Stomach (tissue), 9 donors: ENCODE measurements around the gene CST7. TPM values are rescaled to one million over a fixed set of nuclear protein-coding genes. Genes with fewer than 3 reads are reported as not detected.

Source experiments
- DNase-seq, 2 donors: peaks; one replicate each; pipeline versions ENCODE4 v3.0.0 to v3.0.0-alpha.2; 2013 to 2019
- H3K27ac ChIP-seq, 5 donors: fragments of 200-600 bp in 4 of 5; sonication (generic) in 4 of 5; one replicate each; pipeline ENCODE4 v1.5.1; 2013 to 2019; ENCODE audit warnings: mild to moderate bottlenecking in 1 of 5, moderate library complexity in 1 of 5
- H3K27me3 ChIP-seq, 3 donors: fragments of 200-600 bp; sonication (generic); one replicate each; pipeline ENCODE4 v1.5.1; 2017 to 2019; ENCODE audit warnings: mixed run types in 1 of 3
- H3K36me3 ChIP-seq, 4 donors: fragments of 200-600 bp; sonication (generic); 1 replicate in 3 of 4; 2 replicates in 1 of 4; pipeline ENCODE4 v1.5.1; 2016 to 2019
- H3K4me1 ChIP-seq, 4 donors: fragments of 200-600 bp; sonication (generic); one replicate each; pipeline ENCODE4 v1.5.1; 2016 to 2019
- H3K4me3 ChIP-seq, 4 donors: fragments of 200-600 bp; sonication (generic) in 3 of 4; one replicate each; pipeline ENCODE4 v1.5.1; 2016 to 2019; ENCODE audit warnings: mild to moderate bottlenecking in 1 of 4
- H3K9me3 ChIP-seq, 4 donors: fragments of 200-600 bp; sonication (generic); one replicate each; pipeline ENCODE4 v1.5.1; 2016 to 2019
- EP300 ChIP-seq: sonication (generic); formaldehyde crosslinking; IDR thresholded peaks from one replicate; pipeline ENCODE4 v1.6.1; 2017; ENCODE audit warnings: antibody characterized with exemption
- POLR2A ChIP-seq, 4 donors: fragments of 450-650 bp; IDR thresholded peaks; one replicate each; pipeline ENCODE4 v1.6.1; 2016; ENCODE audit warnings: antibody characterized with exemption in 4 of 4, control low read depth in 2 of 4, mild to moderate bottlenecking in 1 of 4, moderate library complexity in 1 of 4
- POLR2AphosphoS5 ChIP-seq, 3 donors: sonication (generic); formaldehyde crosslinking; IDR thresholded peaks; one replicate each; pipeline ENCODE4 v1.6.1; 2016; ENCODE audit warnings: antibody characterized with exemption in 3 of 3
- WGBS, 5 donors: extraction: QIAGEN DNeasy Blood & Tissue Kit in 3 of 5; methylation state at CpG; one replicate each; pipeline versions ENCODE4 v1.1.5 to v1.1.7; 2013 to 2018; 5-methylcytosine and 5-hydroxymethylcytosine counted together
- intact Hi-C: fragments of 100-400 bp; cut with DNase I; formaldehyde crosslinking; loops from one replicate; pipeline ENCODE4 v1.15.1; 2023; ENCODE audit warnings: low total_unique reads
- polyA plus RNA-seq, 3 donors: library from polyadenylated mRNA; stranded (reverse); fragments of 200-250 nt; gene quantifications; one replicate each; pipeline ENCODE4 v1.2.3, GENCODE V29; 2013
- total RNA-seq, 5 donors: library from RNA; depleted of rRNA; stranded (reverse); fragments of >200 nt; gene quantifications; one replicate each; pipeline versions ENCODE4 v1.1.0 to v1.2.3, GENCODE V29; 2014 to 2016
- TF ChIP-seq, protein P1 (sequence below), 7 experiments: fragments of 450-650 bp in 4 of 7; fragments of 200-600 bp in 3 of 7; sonication (generic) in 3 of 7; IDR thresholded peaks; one replicate each; pipeline ENCODE4 v1.5.1; 2016 to 2019; ENCODE audit warnings: antibody characterized with exemption in 7 of 7, control low read depth in 2 of 7, mild to moderate bottlenecking in 1 of 7
- donor health status: healthy with polysubstance abuse.
- donor health status: Bipolar disorder and iron deficiency.
- donor health status: healthy.

Gene CST7
- total and polyA plus RNA-seq, 8 donors = 0.87 to 8.3 (median 2.5) TPM; not detected in 1

DNA sequence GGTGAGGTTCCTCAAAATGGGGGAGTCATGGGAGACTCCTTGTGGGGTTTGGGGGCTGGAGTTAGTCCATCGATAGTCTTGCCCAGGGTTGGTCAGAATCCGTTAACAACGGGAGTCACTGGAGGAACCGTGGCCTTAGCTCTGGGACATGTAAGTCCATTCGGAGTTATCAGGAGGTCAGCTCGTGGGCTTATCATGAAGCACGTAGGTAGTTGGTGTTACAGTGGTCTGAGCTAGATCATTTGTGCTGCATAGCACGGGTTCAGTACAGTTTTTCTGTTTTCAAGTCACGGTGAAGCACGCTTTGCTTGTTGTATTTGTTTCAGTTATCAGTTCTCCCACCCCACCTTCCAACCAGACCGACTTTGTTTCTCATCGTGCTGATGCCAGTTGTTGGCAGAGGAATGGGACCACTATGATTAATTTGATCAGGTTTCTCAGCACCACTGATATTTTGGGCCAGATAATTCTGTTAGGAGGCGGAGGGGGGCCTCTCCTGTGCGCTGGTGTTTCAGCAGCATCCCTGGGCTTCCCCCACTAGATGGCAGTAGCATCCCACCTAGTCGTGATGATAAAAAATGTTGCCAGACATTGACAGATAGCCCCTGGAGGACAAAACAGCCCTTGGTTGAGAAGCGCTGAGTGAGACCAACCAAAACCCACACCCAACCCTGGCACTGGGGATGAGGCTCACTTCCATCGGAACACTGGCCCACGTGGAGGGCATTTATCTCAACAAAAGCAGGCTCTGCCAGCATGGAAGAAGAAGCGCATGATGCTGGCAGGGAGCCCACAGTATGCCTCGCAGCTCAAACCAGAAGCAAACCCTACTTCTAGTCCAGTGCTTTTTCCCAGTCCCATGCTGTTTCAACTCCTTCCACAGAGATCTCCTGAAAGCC is 45.6 kb downstream of the CST7 start:
- Histone ChIP-seq H3K4me3 (peak overlapping the region in 3 of 4 donors; percentile 12 to 18 (median 13)), H3K4me1 (peaks cover 35 to 68% (median 55%) of the 10 kb centered on the region in 4 donors), H3K27me3 (no peaks in the 10 kb centered on the region), H3K36me3 (no peaks in the 10 kb centered on the region), H3K9me3 (no peaks in the 10 kb centered on the region), H3K27ac (peak overlapping the region in 2 of 5 donors; percentile 33 to 97)
- intact Hi-C loops = loop anchor here (2.0 to 10.0 kb wide), 2 partner anchors 70 to 200 kb away; partner anchors contain the start of gene ENTPD6
- WGBS, 5 donors = 21 to 30% (median 24%) methylated on average over 19 to 20 of the region's 20 CpGs
- peak; percentile 83 to 92 for DNase-seq
- TF ChIP-seq POLR2AphosphoS5 (IDR thresholded peaks at IDR 0.05) = peak; percentile 38 to 71 (median 48)
- TF ChIP-seq POLR2A (IDR thresholded peaks at IDR 0.05) = no peak
- TF ChIP-seq EP300 = no peak
- TF ChIP-seq, protein P1, sequence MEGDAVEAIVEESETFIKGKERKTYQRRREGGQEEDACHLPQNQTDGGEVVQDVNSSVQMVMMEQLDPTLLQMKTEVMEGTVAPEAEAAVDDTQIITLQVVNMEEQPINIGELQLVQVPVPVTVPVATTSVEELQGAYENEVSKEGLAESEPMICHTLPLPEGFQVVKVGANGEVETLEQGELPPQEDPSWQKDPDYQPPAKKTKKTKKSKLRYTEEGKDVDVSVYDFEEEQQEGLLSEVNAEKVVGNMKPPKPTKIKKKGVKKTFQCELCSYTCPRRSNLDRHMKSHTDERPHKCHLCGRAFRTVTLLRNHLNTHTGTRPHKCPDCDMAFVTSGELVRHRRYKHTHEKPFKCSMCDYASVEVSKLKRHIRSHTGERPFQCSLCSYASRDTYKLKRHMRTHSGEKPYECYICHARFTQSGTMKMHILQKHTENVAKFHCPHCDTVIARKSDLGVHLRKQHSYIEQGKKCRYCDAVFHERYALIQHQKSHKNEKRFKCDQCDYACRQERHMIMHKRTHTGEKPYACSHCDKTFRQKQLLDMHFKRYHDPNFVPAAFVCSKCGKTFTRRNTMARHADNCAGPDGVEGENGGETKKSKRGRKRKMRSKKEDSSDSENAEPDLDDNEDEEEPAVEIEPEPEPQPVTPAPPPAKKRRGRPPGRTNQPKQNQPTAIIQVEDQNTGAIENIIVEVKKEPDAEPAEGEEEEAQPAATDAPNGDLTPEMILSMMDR (IDR thresholded peaks at IDR 0.05) = peak in 5 of 7 experiments; percentile 78 to 94 (median 89)

DNA sequence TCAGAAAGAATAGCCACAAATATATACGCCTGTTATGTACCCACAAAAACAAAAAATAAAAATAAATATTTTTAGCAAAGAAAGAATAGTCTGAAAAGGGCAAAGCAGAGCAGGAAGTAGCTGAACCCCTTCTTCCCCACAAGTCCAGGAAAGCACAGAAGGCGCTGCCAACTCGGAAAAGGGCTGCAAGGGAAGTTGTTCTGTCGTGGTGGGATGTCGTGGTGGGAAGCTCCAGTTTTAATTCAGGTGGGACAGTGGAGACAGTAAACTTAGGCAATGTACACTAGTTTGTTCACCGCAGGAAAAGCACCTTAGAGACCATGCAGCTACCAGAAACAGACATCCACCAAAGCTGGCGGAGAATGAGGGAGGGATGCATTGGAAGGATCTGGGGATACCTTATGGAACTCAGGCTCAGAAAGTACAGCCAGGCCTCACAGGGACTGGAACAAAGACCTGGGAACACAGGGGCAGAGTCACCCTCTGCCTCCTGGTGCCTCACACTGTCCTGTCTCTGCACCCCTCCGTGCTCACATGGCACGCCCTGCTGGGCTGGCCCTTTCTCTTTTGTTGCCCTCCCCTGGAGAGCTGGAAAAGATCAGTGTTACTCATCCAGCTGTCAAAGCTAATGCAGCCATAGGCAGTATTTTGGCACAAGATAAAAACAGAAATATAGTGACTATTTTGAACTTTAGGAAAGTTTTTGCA is 46.8 kb downstream of the CST7 start:
- no peaks in the 10 kb centered on the region for H3K27me3 ChIP-seq

DNA sequence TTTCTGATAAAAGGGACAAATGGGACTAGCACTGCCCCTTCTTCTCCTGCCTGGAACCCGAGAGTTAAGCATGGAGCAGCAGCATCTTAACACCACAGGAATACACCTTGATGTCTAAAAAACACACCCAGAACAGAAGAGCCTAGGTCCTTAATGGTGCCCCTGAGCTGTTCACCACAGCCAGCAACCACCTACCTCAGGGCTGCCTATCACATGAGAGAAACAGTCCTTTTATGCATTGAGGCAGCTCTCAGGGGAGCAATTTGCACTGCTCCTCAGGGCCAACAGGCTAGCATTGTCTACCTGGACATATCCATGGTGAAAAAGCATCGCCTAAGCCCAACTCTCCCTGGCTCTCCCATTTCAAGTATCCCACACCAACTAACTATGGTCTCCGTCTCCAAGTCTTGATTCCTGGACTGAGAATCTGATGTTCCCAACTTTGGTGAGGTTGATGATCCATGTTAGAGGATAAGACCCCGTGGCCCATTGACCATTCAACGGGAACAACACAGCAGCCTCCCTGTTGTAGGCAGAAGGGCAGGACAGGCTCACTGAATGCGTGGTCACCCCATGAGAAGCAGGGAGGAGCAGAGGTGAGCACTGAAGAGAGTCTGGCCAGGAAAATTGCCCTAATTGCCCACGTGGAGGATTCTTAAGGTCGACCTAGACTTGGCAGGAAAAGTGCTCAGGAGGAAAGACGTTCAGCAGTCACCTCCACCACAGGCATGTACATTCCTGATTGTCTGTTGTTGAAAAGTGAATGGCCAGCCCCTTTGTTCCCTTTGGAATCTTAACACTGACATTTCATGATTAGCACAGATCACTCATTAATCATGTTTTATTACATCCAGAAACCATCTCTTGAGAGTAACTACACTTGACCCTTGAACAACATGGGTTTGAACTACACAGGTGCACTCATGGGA is 47.6 kb downstream of the CST7 start:
- intact Hi-C loops = loop anchor here (10.0 kb wide), 1 partner anchor 198 kb away; the partner anchor contains the start of gene ENTPD6

More for the DNA sequence above, 46.8 kb downstream of the CST7 start:
- H3K27ac ChIP-seq = no peak overlapping the region
- H3K9me3 ChIP-seq = no peaks in the 10 kb centered on the region
- TF ChIP-seq EP300 = no peak
- TF ChIP-seq, protein P1 (IDR thresholded peaks at IDR 0.05) = no peak
- H3K36me3 ChIP-seq = no peaks in the 10 kb centered on the region
- WGBS, 5 donors = 69 to 87% (median 84%) methylated on average over 9 of the region's 9 CpGs
- no peak for DNase-seq
- H3K4me1 ChIP-seq = peaks cover 44 to 76% (median 59%) of the 10 kb centered on the region in 4 donors
- intact Hi-C loops = loop anchor here (2.0 to 10.0 kb wide), 2 partner anchors 69 to 199 kb away; partner anchors contain the start of gene ENTPD6
- H3K4me3 ChIP-seq = no peak overlapping the region

More for the DNA sequence above, 47.6 kb downstream of the CST7 start:
- Histone ChIP-seq H3K27ac (no peak overlapping the region), H3K27me3 (no peaks in the 10 kb centered on the region), H3K9me3 (no peaks in the 10 kb centered on the region), H3K4me3 (no peak overlapping the region), H3K36me3 (no peaks in the 10 kb centered on the region), H3K4me1 (peaks cover 36 to 70% (median 53%) of the 10 kb centered on the region in 4 donors)
- 60 to 67% (median 66%) methylated on average over 9 of the region's 9 CpGs for WGBS, 5 donors
- DNase-seq = no peak
- TF ChIP-seq EP300 (no peak), POLR2AphosphoS5 (IDR thresholded peaks at IDR 0.05) (no peak), POLR2A (IDR thresholded peaks at IDR 0.05) (no peak)
- TF ChIP-seq, protein P1 (IDR thresholded peaks at IDR 0.05) = no peak
